Measurements from ENCODE around the gene ZNF618. TPM values are rescaled to one million over a fixed set of nuclear protein-coding genes. Genes with fewer than 3 reads are reported as not detected.

Gene ZNF618
- polyA plus RNA-seq, 1 of the 3 experiments (the other 2 are of a cell fraction): 6.2 TPM

DNA sequence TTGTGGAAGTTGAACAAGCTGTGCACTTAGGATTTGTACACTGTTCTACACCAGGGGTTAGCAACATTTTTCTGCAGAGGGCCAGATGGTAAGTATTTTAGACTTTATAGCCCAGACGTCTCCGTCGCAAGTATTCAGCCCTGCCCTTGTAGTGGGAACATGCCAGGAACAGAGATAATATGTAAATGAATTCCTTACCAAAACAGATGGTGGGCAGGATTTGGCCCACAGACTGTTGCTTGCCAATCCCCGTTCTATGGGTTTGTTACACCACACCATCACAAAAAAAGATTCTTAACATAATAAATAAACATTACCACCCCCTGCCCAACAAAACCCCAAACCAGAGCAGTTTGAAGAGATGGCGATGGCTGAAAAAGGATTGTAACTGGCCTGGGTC, 127.6 kb downstream of the ZNF618 start:
- H3K27ac ChIP-seq (ENCODE audit: low read depth in 2 of 2, low read length in 1 of 2): no peak overlapping the region
- CTCF ChIA-PET: interaction anchor here (1.3 kb wide), 1 partner anchor 196 kb away, joined by 4 read pairs; no protein-coding TSS in a partner anchor
- H3K9me2 ChIP-seq: no peaks in the 10 kb centered on the region
- H4K20me1 ChIP-seq (ENCODE audit: insufficient read depth): no peaks in the 10 kb centered on the region
- no peak overlapping the region for H2AFZ ChIP-seq (ENCODE audit: low read depth)
- H3K9ac ChIP-seq: no peak overlapping the region
- no peaks in the 10 kb centered on the region for H3K27me3 ChIP-seq (ENCODE audit: insufficient read depth)
- no peak for DNase-seq
- no peak overlapping the region for H3K4me2 ChIP-seq
- H3K9me3 ChIP-seq: no peaks in the 10 kb centered on the region
- POLR2A ChIA-PET: no interaction called here
- H3K79me2 ChIP-seq (ENCODE audit: insufficient read depth): no peaks in the 10 kb centered on the region
- H3K4me1 ChIP-seq (ENCODE audit: control insufficient read depth in 1 of 2, insufficient read depth in 2 of 2, low read depth in 1 of 2, low read length in 1 of 2): peaks cover 0 to 38% of the 10 kb centered on the region in 2 experiments; a peak in 1 of 4 replicates
- TF ChIP-seq RAD21 (IDR thresholded peaks at IDR 0.05; ENCODE audit: low read length) (no peak), YY1 (IDR thresholded peaks at IDR 0.05; ENCODE audit: low read depth) (no peak), FOXM1 (IDR thresholded peaks at IDR 0.05; ENCODE audit: low read depth) (no peak), RXRA (IDR thresholded peaks at IDR 0.05; ENCODE audit: borderline replicate concordance, low read depth) (no peak), NRF1 (IDR thresholded peaks at IDR 0.05; ENCODE audit: low read depth, low read length) (no peak), GATA2 (CRISPR knock-in tag; IDR thresholded peaks at IDR 0.05) (no peak), RFX5 (IDR thresholded peaks at IDR 0.05; ENCODE audit: low read length) (no peak)
- peaks cover 16 to 54% of the 10 kb centered on the region in 2 experiments for H3K36me3 ChIP-seq (replicated peaks in 1 of 2; ENCODE audit: control insufficient read depth in 1 of 2, insufficient read depth in 2 of 2, low read length in 1 of 2)
- no peaks in the 10 kb centered on the region for H3F3A ChIP-seq (replicated peaks; ENCODE audit: insufficient read depth)
- H3K4me3 ChIP-seq (ENCODE audit: low read depth in 2 of 2, low read length in 1 of 2): no peak overlapping the region
- WGBS (ENCODE audit: low lambda C conversion rate): 95% methylated on average over 5 of the region's 5 CpGs

DNA sequence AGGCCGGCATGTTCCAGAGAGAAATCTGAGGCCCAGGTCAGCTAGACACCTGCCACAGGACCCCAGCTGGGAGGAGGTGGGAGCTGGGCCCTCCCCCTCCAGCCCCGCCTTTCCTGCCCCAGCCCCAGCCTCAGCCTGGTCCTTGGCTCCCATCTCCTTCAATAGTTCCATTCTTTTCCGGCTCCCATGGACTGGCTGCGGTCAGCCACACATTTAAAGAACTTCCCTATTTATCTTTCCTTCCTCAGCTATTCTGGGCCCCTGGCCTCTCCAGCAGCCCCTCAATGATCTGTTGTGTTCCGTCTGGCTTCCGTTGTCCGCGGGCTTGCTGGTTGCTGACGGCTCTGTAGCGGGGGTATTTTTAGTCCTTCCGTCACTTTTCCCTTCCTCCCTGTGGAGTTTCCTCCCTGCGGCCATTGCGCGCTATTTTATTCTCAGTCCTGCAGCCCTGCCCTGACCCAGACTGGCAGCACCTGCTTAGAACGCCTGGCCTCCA, 128.2 kb downstream of the ZNF618 start:
- TF ChIP-seq JUND (IDR thresholded peaks at IDR 0.05) (no peak), SMC3 (IDR thresholded peaks at IDR 0.05; ENCODE audit: low read depth, low read length) (no peak)
- Histone ChIP-seq H3K4me2 (no peak overlapping the region), H3K36me3 (replicated peaks in 1 of 2; ENCODE audit: control insufficient read depth in 1 of 2, insufficient read depth in 2 of 2, low read length in 1 of 2) (peaks cover 16 to 56% of the 10 kb centered on the region in 2 experiments), H3K9me2 (no peaks in the 10 kb centered on the region), H3K4me3 (ENCODE audit: low read depth in 2 of 2, low read length in 1 of 2) (no peak overlapping the region), H3K27ac (ENCODE audit: low read depth in 2 of 2, low read length in 1 of 2) (no peak overlapping the region), H3F3A (replicated peaks; ENCODE audit: insufficient read depth) (no peaks in the 10 kb centered on the region), H3K79me2 (ENCODE audit: insufficient read depth) (no peaks in the 10 kb centered on the region), H3K4me1 (ENCODE audit: control insufficient read depth in 1 of 2, insufficient read depth in 2 of 2, low read depth in 1 of 2, low read length in 1 of 2) (peaks cover 0 to 39% of the 10 kb centered on the region in 2 experiments; a peak in 1 of 4 replicates), H3K9ac (no peak overlapping the region), H3K27me3 (ENCODE audit: insufficient read depth) (no peaks in the 10 kb centered on the region), H4K20me1 (ENCODE audit: insufficient read depth) (no peaks in the 10 kb centered on the region), H2AFZ (ENCODE audit: low read depth) (no peak overlapping the region), H3K9me3 (no peaks in the 10 kb centered on the region)
- ChIA-PET POLR2A (no interaction called here), CTCF (no interaction called here)
- 98% methylated on average over 15 of the region's 15 CpGs for WGBS (ENCODE audit: low lambda C conversion rate)
- no peak for DNase-seq

DNA sequence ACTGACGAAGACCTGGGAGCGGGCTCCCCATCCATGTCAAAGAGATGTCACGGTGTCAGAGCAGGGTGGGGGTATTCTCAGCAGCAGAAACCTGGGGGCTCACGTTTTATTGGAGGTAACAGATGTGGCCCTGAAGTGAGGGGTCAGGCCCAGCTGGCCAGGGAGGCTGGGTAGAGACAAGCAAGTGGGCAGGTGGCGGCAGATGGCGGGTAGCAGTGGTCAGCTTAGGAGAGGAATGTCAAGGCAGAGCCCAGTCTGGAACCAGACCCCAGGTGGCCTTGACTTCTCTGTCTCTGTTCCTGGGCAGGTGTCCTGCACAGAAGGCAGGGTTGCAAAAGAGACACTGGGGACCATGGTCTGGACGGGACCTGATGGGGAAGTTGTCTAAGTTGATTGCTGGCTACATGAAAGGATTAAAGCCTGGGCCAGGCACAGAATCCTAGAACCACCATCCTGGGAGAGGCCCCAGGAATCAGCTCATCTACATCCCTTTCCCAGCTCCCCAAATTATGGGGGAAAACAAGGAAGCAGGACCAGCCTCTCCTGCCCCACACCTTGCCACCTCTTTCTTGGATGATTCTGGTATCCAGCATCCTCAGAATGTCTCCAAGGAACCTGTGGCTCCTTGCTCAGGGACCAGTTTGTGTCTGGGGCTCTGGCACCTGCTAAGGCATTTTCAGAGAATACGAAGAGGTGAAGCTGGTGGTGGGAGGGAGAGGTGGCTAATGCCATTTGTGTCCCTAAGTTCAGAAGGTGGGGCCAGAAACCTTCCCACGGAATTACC, 129.5 kb downstream of the ZNF618 start:
- no peak for DNase-seq
- ChIA-PET POLR2A (no interaction called here), CTCF (no interaction called here)
- H3K4me2 ChIP-seq: no peak overlapping the region
- no peak overlapping the region for H3K27ac ChIP-seq (ENCODE audit: low read depth in 2 of 2, low read length in 1 of 2)
- H3K4me1 ChIP-seq (ENCODE audit: control insufficient read depth in 1 of 2, insufficient read depth in 2 of 2, low read depth in 1 of 2, low read length in 1 of 2): peaks cover 0 to 32% of the 10 kb centered on the region in 2 experiments; a peak in 1 of 4 replicates
- no peaks in the 10 kb centered on the region for H3K27me3 ChIP-seq (ENCODE audit: insufficient read depth)
- 95% methylated on average over 9 of the region's 9 CpGs for WGBS (ENCODE audit: low lambda C conversion rate)
- no peaks in the 10 kb centered on the region for H3K9me2 ChIP-seq
- H3K4me3 ChIP-seq (ENCODE audit: low read depth in 2 of 2, low read length in 1 of 2): no peak overlapping the region
- peaks cover 25 to 57% of the 10 kb centered on the region in 2 experiments for H3K36me3 ChIP-seq (replicated peaks in 1 of 2; ENCODE audit: control insufficient read depth in 1 of 2, insufficient read depth in 2 of 2, low read length in 1 of 2)
- no peaks in the 10 kb centered on the region for H4K20me1 ChIP-seq (ENCODE audit: insufficient read depth)
- H3K9ac ChIP-seq: no peak overlapping the region
- H3K79me2 ChIP-seq (ENCODE audit: insufficient read depth): no peaks in the 10 kb centered on the region
- H3K9me3 ChIP-seq: no peaks in the 10 kb centered on the region
- no peak overlapping the region for H2AFZ ChIP-seq (ENCODE audit: low read depth)
- TF ChIP-seq JUND (IDR thresholded peaks at IDR 0.05): no peak
- no peak for TF ChIP-seq NFIC (IDR thresholded peaks at IDR 0.05; ENCODE audit: borderline replicate concordance)
- TF ChIP-seq YY1 (IDR thresholded peaks at IDR 0.05; ENCODE audit: low read depth): no peak
- TF ChIP-seq TCF12 (IDR thresholded peaks at IDR 0.05): no peak
- no peak for TF ChIP-seq RXRA (IDR thresholded peaks at IDR 0.05; ENCODE audit: borderline replicate concordance, low read depth)
- TF ChIP-seq CHD2 (IDR thresholded peaks at IDR 0.05; ENCODE audit: low read length, partially characterized antibody): no peak
- no peak for TF ChIP-seq POLR2AphosphoS5 (IDR thresholded peaks at IDR 0.05; ENCODE audit: low read depth, low read length)
- no peak for TF ChIP-seq FOSL2 (IDR thresholded peaks at IDR 0.05; ENCODE audit: borderline replicate concordance, low read depth)
- TF ChIP-seq, protein P1, sequence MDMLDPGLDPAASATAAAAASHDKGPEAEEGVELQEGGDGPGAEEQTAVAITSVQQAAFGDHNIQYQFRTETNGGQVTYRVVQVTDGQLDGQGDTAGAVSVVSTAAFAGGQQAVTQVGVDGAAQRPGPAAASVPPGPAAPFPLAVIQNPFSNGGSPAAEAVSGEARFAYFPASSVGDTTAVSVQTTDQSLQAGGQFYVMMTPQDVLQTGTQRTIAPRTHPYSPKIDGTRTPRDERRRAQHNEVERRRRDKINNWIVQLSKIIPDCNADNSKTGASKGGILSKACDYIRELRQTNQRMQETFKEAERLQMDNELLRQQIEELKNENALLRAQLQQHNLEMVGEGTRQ (IDR thresholded peaks at IDR 0.05; ENCODE audit: borderline replicate concordance, low read depth, low read length): no peak
- TF ChIP-seq, protein P2, sequence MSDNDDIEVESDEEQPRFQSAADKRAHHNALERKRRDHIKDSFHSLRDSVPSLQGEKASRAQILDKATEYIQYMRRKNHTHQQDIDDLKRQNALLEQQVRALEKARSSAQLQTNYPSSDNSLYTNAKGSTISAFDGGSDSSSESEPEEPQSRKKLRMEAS (IDR thresholded peaks at IDR 0.05; ENCODE audit: low read depth): no peak
- no peak for TF ChIP-seq TEAD4 (IDR thresholded peaks at IDR 0.05; ENCODE audit: borderline replicate concordance, insufficient read depth)
- TF ChIP-seq SIN3A (IDR thresholded peaks at IDR 0.05; ENCODE audit: borderline replicate concordance, low read depth, low read length): no peak
- TF ChIP-seq, protein P3, sequence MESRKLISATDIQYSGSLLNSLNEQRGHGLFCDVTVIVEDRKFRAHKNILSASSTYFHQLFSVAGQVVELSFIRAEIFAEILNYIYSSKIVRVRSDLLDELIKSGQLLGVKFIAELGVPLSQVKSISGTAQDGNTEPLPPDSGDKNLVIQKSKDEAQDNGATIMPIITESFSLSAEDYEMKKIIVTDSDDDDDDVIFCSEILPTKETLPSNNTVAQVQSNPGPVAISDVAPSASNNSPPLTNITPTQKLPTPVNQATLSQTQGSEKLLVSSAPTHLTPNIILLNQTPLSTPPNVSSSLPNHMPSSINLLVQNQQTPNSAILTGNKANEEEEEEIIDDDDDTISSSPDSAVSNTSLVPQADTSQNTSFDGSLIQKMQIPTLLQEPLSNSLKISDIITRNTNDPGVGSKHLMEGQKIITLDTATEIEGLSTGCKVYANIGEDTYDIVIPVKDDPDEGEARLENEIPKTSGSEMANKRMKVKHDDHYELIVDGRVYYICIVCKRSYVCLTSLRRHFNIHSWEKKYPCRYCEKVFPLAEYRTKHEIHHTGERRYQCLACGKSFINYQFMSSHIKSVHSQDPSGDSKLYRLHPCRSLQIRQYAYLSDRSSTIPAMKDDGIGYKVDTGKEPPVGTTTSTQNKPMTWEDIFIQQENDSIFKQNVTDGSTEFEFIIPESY (IDR thresholded peaks at IDR 0.05; ENCODE audit: borderline replicate concordance, low read depth): no peak
- no peak for TF ChIP-seq RFX5 (IDR thresholded peaks at IDR 0.05; ENCODE audit: low read length)
- TF ChIP-seq GABPA (IDR thresholded peaks at IDR 0.05; ENCODE audit: low read depth): no peak
- H3F3A ChIP-seq (replicated peaks; ENCODE audit: insufficient read depth): no peaks in the 10 kb centered on the region
